AG04449 (cell line): Measurements from ENCODE around the gene NKX6-1.
A peak's percentile ranks its signal among the peaks of the same experiment; 100 is the strongest.

Experiments used
- CTCF ChIA-PET: fragments of 350-600 bp; formaldehyde crosslinking; extraction: SDS; loops from one replicate; lab custom pipeline; 2021; ENCODE audit warnings: antibody characterized with exemption; lab: Yijun Ruan, JAX
- POLR2A ChIA-PET: fragments of 400-600, 350-600 bp; formaldehyde crosslinking; extraction: SDS; loops from one replicate; lab custom pipeline; 2020; ENCODE audit warnings: antibody characterized with exemption, inconsistent platforms; lab: Yijun Ruan, JAX
- DNase-seq: peaks from one replicate; pipeline ENCODE4 v3.0.0-alpha.2; 2010; ENCODE audit warnings: low read depth, low spot score
- H3K4me3 ChIP-seq: 2 replicates; pipeline ENCODE4 v1.5.1; 2011; ENCODE audit warnings: low read depth, mild to moderate bottlenecking, control low read depth, low read length
- TF ChIP-seq, protein P1 (sequence below): IDR thresholded peaks from one replicate; pipeline ENCODE4 v1.5.1; 2011; ENCODE audit warnings: mild to moderate bottlenecking, moderate library complexity, low read length, control low read depth, inconsistent platforms; ENCODE audit not compliant: insufficient read depth; ENCODE audit errors: missing control alignments

The NKX6-1 gene

DNA sequence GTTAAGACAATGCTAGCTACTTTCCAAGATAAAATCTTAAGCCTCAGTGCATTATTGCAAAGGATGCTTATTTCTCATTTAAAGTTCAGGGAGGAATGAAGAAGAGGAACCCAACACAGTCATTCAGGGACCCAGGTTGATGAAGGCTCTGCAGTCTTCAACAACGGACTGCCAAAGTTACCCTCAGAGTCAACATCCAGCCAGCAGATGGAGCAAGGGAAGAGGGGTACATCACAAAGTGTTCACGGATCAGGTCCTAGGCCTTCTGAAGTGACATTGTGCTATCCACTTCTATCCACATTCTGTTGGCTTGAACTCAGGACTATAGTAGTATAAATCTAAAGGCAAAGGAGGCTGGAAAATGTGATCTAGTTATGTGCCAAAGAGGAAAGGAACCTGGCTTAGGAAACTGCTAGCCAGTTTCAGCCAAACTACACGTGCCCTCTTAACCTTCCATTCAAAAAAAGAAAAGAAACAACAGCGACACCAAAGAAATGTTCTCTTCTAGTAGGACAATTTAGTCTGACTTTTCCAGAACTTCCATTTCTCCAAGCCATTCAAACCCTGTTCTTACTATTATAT lies 28.8 kb downstream of the NKX6-1 start:
- ChIA-PET POLR2A (no interaction called here), CTCF (interaction anchor here (1.3 kb wide), 1 partner anchor 58 kb away, joined by 3 read pairs; no protein-coding TSS in a partner anchor)
- TF ChIP-seq, protein P1, sequence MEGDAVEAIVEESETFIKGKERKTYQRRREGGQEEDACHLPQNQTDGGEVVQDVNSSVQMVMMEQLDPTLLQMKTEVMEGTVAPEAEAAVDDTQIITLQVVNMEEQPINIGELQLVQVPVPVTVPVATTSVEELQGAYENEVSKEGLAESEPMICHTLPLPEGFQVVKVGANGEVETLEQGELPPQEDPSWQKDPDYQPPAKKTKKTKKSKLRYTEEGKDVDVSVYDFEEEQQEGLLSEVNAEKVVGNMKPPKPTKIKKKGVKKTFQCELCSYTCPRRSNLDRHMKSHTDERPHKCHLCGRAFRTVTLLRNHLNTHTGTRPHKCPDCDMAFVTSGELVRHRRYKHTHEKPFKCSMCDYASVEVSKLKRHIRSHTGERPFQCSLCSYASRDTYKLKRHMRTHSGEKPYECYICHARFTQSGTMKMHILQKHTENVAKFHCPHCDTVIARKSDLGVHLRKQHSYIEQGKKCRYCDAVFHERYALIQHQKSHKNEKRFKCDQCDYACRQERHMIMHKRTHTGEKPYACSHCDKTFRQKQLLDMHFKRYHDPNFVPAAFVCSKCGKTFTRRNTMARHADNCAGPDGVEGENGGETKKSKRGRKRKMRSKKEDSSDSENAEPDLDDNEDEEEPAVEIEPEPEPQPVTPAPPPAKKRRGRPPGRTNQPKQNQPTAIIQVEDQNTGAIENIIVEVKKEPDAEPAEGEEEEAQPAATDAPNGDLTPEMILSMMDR, result no peak
- no peak for DNase-seq
- no peak overlapping the region for H3K4me3 ChIP-seq

DNA sequence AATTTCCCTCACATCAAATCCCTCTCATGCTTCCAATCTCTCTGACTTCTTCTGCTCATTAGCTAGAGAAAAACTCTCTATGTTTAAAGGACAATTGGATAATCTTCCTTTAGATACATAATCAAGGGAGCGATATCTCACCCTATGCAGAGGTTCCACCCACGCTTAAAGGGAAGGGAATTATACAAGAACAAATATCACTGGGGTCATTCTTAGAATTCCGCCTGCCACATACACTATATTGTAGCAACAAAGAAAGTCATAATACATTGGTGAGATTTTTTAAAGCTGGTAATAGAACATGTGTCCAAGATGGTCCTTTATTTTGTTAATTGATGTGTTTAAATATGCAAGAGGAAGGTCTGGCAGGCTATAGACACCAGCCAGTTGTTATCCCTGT lies 31.5 kb downstream of the NKX6-1 start:
- ChIA-PET POLR2A (interaction anchor here (0.7 kb wide), 1 partner anchor 932 kb away, joined by 3 read pairs; the partner anchor contains the start of gene GPAT3), CTCF (no interaction called here)
- no peak for DNase-seq
- H3K4me3 ChIP-seq, result no peak overlapping the region
- TF ChIP-seq, protein P1, result no peak

DNA sequence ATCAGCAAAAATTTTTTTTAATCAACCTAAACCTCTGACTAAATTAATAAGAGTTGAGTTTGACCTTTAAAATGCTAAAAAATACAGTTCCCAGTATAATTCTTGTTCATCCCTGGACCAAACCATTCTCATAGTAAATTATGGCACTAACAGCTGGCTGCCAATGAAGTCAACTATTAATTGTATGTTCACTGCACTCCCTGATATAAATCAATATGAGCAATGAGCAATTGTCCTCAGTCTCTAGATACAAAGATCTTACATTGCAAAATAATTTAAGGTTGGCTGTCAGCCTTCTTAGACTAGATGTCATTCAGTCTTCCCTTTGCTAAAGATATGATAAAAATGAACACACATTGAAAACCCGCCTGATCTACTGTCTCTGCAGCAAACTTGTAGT lies 39.3 kb downstream of the NKX6-1 start:
- ChIA-PET POLR2A (no interaction called here), CTCF (no interaction called here)
- no peak overlapping the region for H3K4me3 ChIP-seq
- TF ChIP-seq, protein P1, result no peak
- no peak for DNase-seq

DNA sequence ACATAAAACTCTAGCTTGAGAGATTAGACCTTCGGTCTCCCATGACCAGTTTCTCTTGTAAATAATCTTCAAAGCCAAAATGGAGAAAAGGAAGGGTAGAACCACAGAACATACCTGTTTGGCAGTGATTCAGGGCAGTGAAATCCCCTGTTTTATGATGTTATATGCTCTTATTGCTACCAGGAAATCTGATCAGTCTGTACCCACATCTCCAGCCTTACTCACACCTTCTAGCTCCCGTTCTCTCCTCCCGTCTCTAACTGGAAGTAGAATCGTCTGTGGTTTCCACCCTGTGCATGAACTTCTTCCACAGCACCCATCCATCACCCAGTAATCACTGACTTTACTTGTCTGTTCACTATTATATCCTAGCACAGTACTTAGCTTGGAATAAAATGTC lies 42.9 kb downstream of the NKX6-1 start:
- DNase-seq, result no peak
- no peak overlapping the region for H3K4me3 ChIP-seq
- ChIA-PET CTCF (no interaction called here), POLR2A (no interaction called here)
- TF ChIP-seq, protein P1, result no peak

DNA sequence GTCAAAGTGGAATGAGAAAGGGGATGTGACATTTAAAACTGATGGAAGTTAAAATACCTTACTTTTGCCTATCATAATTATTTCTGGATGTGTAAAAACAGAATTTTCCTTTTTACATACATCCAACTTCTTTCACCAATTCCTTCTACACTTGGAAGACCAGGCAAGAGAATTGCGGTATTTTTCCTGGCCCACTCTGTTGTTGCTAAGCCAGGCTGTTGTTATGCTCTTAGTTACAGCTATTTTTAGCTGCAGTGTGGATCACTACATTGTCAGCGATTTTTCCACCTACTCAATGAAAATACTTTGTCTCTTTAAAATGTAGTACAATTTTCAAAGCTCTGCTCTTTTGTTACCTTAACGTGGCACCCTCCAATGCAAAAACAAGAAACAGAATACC lies 43.4 kb downstream of the NKX6-1 start:
- no peak for DNase-seq
- TF ChIP-seq, protein P1, result no peak
- H3K4me3 ChIP-seq, result no peak overlapping the region
- ChIA-PET POLR2A (no interaction called here), CTCF (no interaction called here)

DNA sequence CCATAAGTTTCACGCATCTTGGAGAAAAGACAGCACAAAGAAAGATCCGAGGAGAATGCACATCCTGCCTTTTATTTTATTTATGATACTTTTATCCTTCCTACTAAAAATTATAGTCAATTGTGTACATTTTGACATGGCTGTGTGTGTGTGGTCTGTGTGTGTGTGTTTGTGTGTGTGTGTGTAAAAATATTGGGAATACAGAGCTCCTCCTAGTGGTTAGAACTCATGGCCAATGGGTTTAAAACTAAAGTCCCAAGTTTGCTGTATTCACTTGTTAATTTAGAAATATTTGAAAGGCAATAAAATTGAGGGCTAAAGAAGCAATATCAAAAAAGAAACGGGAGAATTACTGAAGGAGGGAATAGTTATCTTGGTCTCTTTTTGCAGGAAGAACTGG lies 47.5 kb downstream of the NKX6-1 start:
- TF ChIP-seq, protein P1, result peak; percentile 32
- DNase-seq, result no peak
- no peak overlapping the region for H3K4me3 ChIP-seq
- ChIA-PET POLR2A (no interaction called here), CTCF (interaction anchor here (0.8 to 1.8 kb wide), 11 partner anchors 10 to 809 kb away, joined by 3 to 7 read pairs (median 3); no protein-coding TSS in a partner anchor)
